Activated T-cell treated with anti-CD3 and anti-CD28 coated beads, Interleukin-2, amount 50 U/mL, for 72 hours (primary cell): ENCODE data around the gene HAGHL. TPM values are rescaled to one million over a fixed set of nuclear protein-coding genes. Genes with fewer than 3 reads are reported as not detected.

Source experiments
- ATAC-seq, 2 donors: fragments of 150-1000 bp; cut with Tn5 transposase; replicated peaks in 1 of 2; 2 replicates each; pipeline ENCODE4 v1.10.0; 2021; ENCODE audit warnings: moderate library complexity in 2 of 2, mild to moderate bottlenecking in 1 of 2
- DNase-seq, 2 donors: peaks; one replicate each; pipeline ENCODE4 v3.0.0; 2021 to 2022; ENCODE audit warnings: mixed read lengths in 1 of 2
- H3K27ac Mint-ChIP-seq: one replicate; pipeline ENCODE4 v1.8.0; 2022; ENCODE audit warnings: mild to moderate bottlenecking, moderate library complexity, mixed read lengths
- H3K27me3 Mint-ChIP-seq: one replicate; pipeline ENCODE4 v1.8.0; 2022; ENCODE audit warnings: low read depth, mixed read lengths
- H3K36me3 Mint-ChIP-seq, 2 donors: one replicate each; pipeline ENCODE4 v1.8.0; 2022; ENCODE audit warnings: mixed read lengths in 2 of 2, mild to moderate bottlenecking in 1 of 2; ENCODE audit not compliant: insufficient read depth in 2 of 2
- H3K4me1 Mint-ChIP-seq: one replicate; pipeline ENCODE4 v1.8.0; 2022; ENCODE audit warnings: low read depth, mixed read lengths
- H3K4me3 Mint-ChIP-seq, 2 donors: one replicate each; pipeline ENCODE4 v1.8.0; 2022; ENCODE audit warnings: mild to moderate bottlenecking in 2 of 2, mixed read lengths in 2 of 2, moderate library complexity in 2 of 2
- H3K9me3 Mint-ChIP-seq, 2 donors: one replicate each; pipeline ENCODE4 v1.8.0; 2022; ENCODE audit warnings: mixed read lengths in 2 of 2
- total RNA-seq, 2 donors: library from RNA; stranded (reverse); gene quantifications; one replicate each; pipeline ENCODE4 v1.2.3, GENCODE V29; 2022

HAGHL gene
- total RNA-seq, 2 donors from 2014 or later, result 11.4 to 17.6 TPM

DNA sequence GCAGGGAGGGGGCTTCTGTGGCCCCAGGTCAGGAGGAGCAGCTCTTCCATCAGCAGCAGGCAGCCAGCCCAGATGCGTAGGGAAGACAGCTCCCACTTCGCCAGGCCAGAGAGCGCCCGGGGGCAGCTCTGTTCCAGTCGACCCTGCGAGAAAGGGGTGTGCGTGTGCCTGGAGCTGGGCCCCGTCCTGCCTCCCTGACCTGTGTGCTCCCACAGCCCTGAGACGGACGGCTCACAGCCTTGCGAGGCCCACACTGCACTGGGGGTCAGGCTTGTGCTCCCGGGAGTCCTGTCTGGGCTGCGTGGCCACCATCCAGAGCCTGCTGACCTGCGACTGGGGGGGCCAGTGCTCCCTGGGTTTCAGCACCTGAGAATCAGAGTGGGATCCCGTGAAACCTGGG, 33.2 kb downstream of the HAGHL start:
- no peak overlapping the region for H3K27ac Mint-ChIP-seq
- H3K4me1 Mint-ChIP-seq, result no peaks in the 10 kb centered on the region
- no peaks in the 10 kb centered on the region for H3K9me3 Mint-ChIP-seq
- ATAC-seq (no peak), DNase-seq (no peak)
- no peaks in the 10 kb centered on the region for H3K36me3 Mint-ChIP-seq
- no peaks in the 10 kb centered on the region for H3K27me3 Mint-ChIP-seq
- H3K4me3 Mint-ChIP-seq, result no peak overlapping the region

DNA sequence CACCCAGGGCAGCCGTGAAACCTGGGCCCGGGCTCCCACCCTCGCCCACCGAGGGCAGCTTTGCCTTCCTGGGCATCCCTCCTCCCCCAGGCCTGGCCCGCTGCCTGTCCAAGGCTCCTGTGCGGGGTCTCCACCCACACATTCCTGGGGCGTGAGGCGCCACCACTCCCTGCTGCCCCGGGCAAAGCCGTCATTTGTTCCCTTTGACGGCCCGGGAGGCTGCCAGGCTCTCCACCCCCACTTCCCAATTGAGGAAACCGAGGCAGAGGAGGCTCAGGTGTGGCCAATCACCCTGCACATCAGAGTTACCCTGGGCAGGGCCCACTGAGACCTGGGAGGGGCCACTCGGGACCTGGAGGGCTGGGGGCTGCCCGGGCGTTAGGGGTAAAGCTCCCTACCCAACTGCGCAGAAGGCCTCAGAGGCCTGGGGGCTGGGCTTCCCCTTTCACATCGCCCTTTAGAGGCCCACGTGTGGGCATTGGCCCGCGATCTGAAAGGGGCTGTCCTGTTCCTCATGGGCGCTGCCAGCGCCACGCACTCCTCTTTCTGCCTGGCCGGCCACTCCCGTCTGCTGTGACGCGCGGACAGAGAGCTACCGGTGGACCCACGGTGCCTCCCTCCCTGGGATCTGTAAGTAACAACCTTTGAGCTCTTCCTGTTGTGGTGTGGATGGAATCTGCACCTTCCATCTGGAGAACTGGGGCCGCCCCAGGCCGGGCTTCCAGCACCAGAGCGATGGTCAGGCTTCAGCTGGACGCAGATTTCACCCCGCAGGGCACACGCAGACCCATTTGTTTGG, 33.8 kb downstream of the HAGHL start, which contains the start of gene MSLN:
Gene MSLN, plus strand, starts transcription at position 190 of the 799 bp plus-strand sequence. CDS start 1,947 bp downstream, outside the sequence.
- Mint-ChIP-seq H3K4me3 (no peak within 1 kb of the TSS), H3K36me3 (no peaks in the 10 kb centered on the region), H3K27ac (no peak within 1 kb of the TSS), H3K4me1 (no peaks in the 10 kb centered on the region), H3K27me3 (no peaks in the 10 kb centered on the region), H3K9me3 (no peaks in the 10 kb centered on the region)
- no peak for ATAC-seq
- DNase-seq, result no peak

GRCh38 chr16:761625-762513, 35.0 kb downstream of the HAGHL start:
- ATAC-seq (no peak), DNase-seq (no peak)
- H3K9me3 Mint-ChIP-seq, result no peaks in the 10 kb centered on the region
- H3K27me3 Mint-ChIP-seq, result no peaks in the 10 kb centered on the region
- no peaks in the 10 kb centered on the region for H3K4me1 Mint-ChIP-seq
- H3K36me3 Mint-ChIP-seq, result no peaks in the 10 kb centered on the region
- no peak overlapping the region for H3K4me3 Mint-ChIP-seq
- no peak overlapping the region for H3K27ac Mint-ChIP-seq

GRCh38 chr16:762595-763268, 35.8 kb downstream of the HAGHL start:
- ATAC-seq (no peak), DNase-seq (no peak)
- Mint-ChIP-seq H3K27ac (no peak overlapping the region), H3K4me3 (no peak overlapping the region), H3K27me3 (no peaks in the 10 kb centered on the region), H3K36me3 (no peaks in the 10 kb centered on the region), H3K9me3 (no peaks in the 10 kb centered on the region), H3K4me1 (no peaks in the 10 kb centered on the region)

DNA sequence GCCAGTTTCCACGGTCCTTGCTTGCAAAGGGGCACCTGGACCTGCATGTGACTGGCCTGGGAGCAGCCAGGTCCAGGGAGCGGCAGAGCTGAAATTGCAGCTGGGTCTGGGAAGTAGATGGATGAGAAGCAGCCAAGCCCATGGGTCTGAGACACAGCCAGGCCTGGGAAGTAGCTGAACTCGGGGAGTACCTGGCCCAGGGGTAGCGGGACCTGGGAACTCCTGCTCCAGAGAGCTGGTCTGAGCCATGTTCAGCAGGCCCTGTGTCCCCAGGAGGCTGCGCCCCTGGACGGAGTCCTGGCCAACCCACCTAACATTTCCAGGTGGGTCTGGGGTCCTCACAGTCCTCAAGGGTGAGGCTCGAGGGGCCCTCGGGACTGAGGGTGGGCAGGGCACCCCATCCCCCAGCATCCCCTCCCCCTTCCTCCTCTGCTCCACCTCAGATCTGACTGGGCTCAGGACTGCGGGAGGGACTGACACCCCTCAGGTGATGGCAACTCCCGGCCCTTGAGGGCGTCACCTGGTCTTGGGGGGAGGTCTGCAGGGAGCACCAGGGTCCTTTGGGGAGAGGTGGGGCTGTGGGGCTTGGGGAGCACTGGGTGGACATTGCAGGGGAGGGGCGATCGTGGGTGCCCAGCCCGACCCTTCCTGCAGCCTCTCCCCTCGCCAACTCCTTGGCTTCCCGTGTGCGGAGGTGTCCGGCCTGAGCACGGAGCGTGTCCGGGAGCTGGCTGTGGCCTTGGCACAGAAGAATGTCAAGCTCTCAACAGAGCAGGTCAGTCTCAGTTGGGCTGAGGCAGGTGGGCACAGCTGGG, 36.7 kb downstream of the HAGHL start:
- ATAC-seq (no peak), DNase-seq (no peak)
- Mint-ChIP-seq H3K36me3 (no peaks in the 10 kb centered on the region), H3K27ac (no peak overlapping the region), H3K9me3 (no peaks in the 10 kb centered on the region), H3K27me3 (no peaks in the 10 kb centered on the region), H3K4me3 (no peak overlapping the region), H3K4me1 (no peaks in the 10 kb centered on the region)

GRCh38 chr16:764184-764750, 37.4 kb downstream of the HAGHL start:
- no peak overlapping the region for H3K27ac Mint-ChIP-seq
- H3K36me3 Mint-ChIP-seq, result no peaks in the 10 kb centered on the region
- DNase-seq (no peak), ATAC-seq (no peak)
- no peak overlapping the region for H3K4me3 Mint-ChIP-seq
- H3K27me3 Mint-ChIP-seq, result no peaks in the 10 kb centered on the region
- H3K9me3 Mint-ChIP-seq, result no peaks in the 10 kb centered on the region
- H3K4me1 Mint-ChIP-seq, result no peaks in the 10 kb centered on the region

GRCh38 chr16:764848-765487, 38.1 kb downstream of the HAGHL start:
- no peaks in the 10 kb centered on the region for H3K27me3 Mint-ChIP-seq
- DNase-seq (no peak), ATAC-seq (no peak)
- no peaks in the 10 kb centered on the region for H3K4me1 Mint-ChIP-seq
- no peak overlapping the region for H3K4me3 Mint-ChIP-seq
- H3K27ac Mint-ChIP-seq, result no peak overlapping the region
- H3K36me3 Mint-ChIP-seq, result no peaks in the 10 kb centered on the region
- no peaks in the 10 kb centered on the region for H3K9me3 Mint-ChIP-seq

DNA sequence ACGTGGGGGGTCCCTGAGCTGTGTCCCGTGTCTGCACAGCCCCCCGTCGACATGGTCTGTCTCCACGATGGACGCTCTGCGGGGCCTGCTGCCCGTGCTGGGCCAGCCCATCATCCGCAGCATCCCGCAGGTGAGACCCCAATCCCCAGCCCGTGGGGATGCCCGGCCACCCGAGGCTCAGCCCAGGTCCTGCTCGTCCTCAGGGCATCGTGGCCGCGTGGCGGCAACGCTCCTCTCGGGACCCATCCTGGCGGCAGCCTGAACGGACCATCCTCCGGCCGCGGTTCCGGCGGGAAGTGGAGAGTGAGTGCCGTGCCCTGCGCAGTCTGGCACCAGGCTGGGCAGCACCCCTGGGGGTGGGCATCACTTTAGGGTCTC, 38.6 kb downstream of the HAGHL start:
- Mint-ChIP-seq H3K27me3 (no peaks in the 10 kb centered on the region), H3K9me3 (no peaks in the 10 kb centered on the region), H3K27ac (no peak overlapping the region), H3K4me3 (no peak overlapping the region), H3K4me1 (no peaks in the 10 kb centered on the region), H3K36me3 (no peaks in the 10 kb centered on the region)
- ATAC-seq, result no peak
- DNase-seq, result no peak

- ATAC-seq (no peak), DNase-seq (no peak)
- Mint-ChIP-seq H3K9me3 (no peaks in the 10 kb centered on the region), H3K27ac (no peak overlapping the region), H3K4me1 (no peaks in the 10 kb centered on the region), H3K4me3 (no peak overlapping the region), H3K27me3 (no peaks in the 10 kb centered on the region), H3K36me3 (no peaks in the 10 kb centered on the region)
Measured at GRCh38 chr16:766008-766819, 39.3 kb downstream of the HAGHL start.

DNA sequence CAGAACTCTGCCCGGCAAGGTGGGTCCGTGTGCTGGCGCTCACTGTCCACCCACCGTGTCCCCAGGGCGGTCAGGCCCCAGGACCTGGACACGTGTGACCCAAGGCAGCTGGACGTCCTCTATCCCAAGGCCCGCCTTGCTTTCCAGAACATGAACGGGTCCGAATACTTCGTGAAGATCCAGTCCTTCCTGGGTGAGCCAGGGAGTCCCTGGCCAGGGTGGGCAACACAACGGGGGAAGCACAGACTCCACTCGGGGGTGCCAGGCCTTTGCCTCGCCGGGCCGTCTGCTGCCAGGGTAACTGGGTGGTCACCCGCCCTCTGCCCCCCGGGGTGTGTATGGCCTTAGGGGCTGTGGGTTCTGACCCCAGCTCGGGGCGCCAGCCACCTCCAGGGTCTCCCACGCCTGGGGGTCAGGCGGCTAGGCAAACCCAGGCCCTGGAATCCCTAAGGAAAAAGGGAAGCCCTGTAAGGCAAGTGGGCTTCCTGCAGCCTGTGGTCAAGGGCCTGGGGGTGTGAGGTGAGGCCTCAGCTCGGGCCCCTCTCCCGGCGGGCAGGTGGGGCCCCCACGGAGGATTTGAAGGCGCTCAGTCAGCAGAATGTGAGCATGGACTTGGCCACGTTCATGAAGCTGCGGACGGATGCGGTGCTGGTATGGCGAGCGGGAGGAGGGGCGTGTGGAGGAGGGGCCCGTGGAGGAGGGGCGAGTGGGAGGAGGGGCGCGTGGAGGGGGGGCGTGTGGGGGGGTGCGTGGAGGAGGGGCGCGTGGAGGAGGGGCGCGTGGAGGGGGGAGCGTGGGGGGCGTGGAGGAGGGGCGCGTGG, 40.1 kb downstream of the HAGHL start:
- Mint-ChIP-seq H3K27ac (no peak overlapping the region), H3K36me3 (no peaks in the 10 kb centered on the region), H3K4me1 (no peaks in the 10 kb centered on the region), H3K9me3 (no peaks in the 10 kb centered on the region), H3K27me3 (no peaks in the 10 kb centered on the region), H3K4me3 (no peak overlapping the region)
- ATAC-seq (no peak), DNase-seq (no peak)

DNA sequence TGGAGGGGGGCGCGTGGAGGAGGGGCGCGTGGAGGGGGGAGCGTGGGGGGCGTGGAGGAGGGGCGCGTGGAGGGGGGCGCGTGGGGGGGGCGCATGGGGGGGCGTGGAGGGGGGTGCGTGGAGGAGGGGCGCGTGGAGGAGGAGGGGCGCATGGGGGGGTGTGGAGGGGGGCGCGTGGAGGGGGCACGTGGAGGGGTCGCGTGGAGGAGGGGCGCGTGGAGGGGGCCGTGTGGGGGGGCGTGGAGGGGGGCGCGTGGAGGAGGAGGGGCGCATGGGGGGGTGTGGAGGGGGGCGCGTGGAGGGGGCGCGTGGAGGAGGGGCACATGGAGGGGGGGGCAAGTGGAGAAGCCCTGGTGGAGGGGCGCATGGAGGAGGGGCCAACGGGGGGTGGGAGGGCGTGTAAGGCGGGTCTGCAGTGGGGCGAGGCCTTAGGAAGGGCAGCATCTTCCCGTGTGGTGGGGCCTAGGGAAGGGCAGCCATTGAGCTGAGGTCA, 40.9 kb downstream of the HAGHL start:
- ATAC-seq, result no peak
- Mint-ChIP-seq H3K36me3 (no peaks in the 10 kb centered on the region), H3K9me3 (no peaks in the 10 kb centered on the region), H3K27me3 (no peaks in the 10 kb centered on the region), H3K4me3 (no peak overlapping the region), H3K27ac (no peak overlapping the region), H3K4me1 (no peaks in the 10 kb centered on the region)
- no peak for DNase-seq
